GM19035 (cell line): ENCODE measurements around the gene S100A7A.
"Not testable (repeated sequence)": the region's sequence is repeated elsewhere in the genome, so short reads cannot be mapped to it uniquely, and the experiment has no call there.

Source experiments
- ATAC-seq: cut with Tn5 transposase; IDR thresholded peaks from one replicate; pipeline ENCODE4 v1.9.1; 2021; ENCODE audit not compliant: unreplicated experiment

S100A7A gene

DNA sequence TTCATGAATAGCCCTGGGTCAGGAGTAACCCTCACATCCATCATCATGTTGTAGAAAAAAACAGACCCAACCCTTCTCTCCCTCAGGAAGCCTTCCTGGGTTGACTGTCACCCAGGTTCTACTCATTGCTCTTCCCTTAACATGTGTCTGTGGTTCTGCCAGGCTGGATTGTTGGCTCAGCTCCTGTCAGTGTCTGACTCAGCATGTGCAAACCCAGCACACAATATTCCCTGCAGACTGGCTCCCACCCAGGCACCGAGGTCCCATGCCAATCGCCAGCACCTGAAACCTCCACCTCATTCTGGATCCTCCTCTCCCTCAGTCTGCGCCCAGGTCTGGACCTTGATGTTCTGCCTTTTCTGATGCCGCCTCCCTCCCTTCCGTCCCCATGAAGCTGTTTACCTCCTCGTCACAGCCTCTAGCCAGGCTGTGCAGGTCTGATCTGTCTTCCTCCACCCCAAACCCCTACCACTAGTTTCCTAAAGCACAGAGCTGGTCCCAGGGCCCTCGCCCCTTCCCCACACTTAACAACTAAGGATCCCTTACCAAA is 21.1 kb upstream of the S100A7A start:
- no peak for ATAC-seq

DNA sequence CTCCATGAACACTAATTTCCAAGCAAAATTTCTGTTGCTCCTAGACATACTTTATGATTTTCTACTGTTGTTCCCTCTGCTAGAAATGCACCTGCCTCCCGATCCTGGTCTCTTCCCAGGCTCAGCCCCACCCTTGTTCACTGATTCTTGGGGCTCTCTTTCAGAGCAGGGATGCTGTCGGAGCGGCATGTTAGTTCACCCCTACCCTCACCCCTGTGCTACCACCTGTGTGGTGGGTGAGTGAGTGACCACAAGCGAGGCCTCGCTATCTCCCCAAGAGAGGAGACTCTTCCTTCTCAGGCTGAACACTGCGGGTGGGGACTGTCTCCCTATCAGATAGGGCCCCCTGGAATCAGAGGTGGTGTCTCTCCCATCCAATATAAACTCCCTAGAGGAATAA is 20.5 kb upstream of the S100A7A start:
- no peak for ATAC-seq

GRCh38 chr1:153396461-153396860 is 19.9 kb upstream of the S100A7A start:
- ATAC-seq = no peak

- no peak for ATAC-seq
Observed at GRCh38 chr1:153397051-153397923, 19.0 kb upstream of the S100A7A start.

DNA sequence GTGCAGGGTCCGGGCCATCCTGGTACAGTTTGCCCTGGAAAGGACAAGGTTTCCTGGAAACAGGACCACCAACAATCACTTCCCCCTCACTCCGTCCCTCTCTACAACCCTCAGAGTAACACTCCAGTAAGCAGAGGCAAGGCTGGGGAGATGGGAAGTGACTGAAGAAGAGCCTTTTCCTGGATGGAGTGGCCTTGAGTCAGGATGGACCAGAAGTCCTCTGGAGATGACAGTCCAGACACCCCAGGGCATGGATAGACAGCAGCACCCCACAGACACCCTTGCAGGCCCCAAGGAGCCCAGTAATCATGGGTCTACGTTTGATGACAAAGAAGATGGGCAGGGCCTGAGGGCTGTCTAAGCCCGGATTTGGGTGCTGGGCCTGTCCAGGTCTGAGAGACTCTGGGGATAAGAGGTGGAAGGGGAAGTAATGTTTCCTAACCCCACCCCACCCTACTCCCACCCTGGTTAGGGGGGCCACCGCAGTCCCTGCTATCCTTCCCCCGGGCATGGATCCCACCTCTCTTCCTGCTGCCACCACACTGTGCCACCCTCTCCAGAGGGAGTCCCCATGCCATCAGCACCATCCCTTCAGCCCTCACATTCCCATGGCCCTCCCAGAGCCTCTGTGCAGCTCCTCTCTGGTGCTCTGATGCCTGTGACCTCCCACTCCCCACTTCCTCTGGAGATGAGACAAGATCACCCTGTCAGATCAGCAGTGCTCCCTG is 18.2 kb upstream of the S100A7A start:
- ATAC-seq = no peak

GRCh38 chr1:153399401-153400055 is 16.8 kb upstream of the S100A7A start:
- no peak for ATAC-seq

DNA sequence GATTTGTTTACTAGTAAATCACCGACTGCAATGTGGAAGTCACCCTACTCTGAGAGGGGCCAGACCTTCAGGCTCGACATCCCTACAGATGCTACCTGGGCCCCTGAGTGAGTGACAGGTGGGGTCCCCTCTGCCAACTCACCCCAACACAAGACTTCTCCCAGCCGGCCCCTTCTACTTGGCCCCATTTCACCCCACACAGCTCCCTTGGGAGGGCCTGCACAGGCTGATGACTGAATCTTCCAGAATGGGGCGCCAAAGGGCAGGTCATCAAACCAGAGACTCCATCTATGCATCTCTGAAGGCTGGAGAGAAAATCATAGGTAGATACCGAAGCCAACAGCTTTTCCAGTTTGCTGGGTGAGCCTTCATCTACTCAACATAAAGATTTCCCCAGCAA is 16.1 kb upstream of the S100A7A start:
- ATAC-seq = no peak

DNA sequence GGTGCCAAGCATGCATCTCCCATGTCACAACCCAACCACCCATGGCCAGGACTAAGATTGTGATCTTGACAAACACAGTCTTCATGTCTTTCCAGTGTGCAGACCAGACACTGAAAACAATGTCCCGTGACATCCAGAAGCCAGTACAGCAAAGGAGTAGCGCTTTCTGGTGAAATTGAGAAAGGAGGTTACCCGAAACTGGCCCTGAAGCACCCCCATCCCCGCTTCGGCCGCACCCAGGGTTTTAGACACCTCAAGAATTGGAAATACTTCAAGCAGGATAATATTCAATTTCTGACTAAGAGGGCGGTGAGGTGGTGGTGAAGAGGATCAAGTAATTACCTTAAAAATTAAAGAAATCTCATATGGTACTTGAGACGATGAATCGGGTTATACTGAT is 14.9 kb upstream of the S100A7A start:
- no peak for ATAC-seq

- ATAC-seq = no peak
Observed at GRCh38 chr1:153402226-153402625, 14.1 kb upstream of the S100A7A start.

DNA sequence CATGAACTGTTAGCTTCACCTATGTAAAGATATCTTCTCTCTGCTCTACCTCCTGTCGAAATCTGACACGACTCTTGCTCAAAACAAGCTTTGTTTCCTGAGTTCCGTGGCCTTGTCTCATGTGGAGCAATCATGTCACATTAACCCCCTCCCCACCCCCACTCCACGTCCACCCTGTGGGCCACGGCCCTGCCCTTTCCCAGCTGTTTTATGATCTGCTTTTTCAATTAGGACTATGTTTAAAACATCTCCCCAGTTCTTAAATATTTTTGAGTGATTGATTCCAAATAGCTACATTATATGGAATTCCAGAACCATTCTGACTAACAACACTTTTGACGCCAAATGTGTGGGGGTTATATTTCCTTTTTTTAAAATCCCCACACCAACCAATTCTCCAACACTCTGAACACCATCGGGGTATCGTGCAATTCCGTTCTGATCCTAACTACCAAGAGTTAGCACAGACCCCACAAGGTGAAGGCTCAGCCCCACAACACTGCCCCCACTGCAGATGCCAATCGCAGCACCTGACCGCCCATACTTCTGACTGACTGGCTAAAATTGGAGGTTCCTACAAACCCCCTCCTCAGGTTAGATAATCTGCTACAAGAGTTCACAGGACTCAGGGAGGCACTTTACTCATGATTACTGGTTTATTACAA is 12.8 kb upstream of the S100A7A start:
- ATAC-seq = no peak

GRCh38 chr1:153404086-153404635 is 12.2 kb upstream of the S100A7A start:
- no peak for ATAC-seq

DNA sequence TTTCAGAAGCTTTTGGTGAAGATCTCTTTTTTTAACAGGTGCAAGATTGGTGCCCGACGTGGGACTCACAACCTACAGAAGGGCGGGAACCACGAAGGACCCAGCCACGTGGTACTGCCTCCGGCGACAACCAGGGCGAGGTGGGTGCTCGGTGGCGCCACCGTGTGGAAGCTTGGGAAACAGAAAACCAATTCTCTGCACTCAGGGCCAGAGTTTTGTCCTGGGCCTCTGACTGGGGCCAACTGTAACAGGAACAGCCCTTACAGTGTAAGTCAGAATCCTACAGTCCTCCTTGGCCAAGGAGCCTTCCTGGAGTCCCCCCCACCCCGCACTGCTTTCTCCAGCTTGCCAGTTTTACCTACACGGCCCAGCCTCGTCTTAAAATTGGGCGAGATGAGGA is 11.6 kb upstream of the S100A7A start:
- ATAC-seq = no peak

DNA sequence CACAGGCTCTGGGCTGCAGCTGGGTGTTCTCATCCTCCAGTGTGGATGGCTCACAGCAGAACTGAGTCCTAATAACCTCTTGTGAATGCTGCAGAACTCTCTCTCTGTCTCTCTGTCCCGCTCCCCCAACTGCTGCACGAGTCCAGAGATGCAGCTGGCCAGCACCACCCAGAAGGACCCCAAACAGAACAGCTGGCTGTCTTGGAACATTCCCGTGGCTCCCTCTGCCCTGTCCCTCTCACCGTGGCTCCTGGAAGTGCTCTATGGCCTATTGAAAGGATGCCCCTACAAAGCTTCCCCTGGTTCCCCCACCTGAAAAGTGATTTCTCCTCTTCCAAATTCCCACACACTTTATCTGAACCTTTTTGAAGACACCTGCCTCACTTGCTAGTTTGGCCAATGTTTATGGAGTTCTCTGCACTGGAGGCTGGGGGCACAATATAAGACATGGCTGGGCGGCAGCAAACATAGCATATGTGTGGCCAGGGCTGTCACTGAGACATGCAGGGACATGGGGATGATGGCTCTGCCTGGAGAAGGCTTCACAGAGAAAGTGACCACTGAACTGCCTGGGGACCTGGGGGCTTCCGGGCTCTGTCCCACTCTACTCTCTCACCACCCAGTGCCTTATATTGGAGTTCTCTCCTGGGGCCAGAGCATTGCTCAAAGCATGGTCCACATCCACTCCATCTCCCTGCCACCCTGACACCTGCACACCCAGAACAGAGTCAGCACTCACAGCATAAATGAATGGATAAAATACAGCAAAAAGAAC is 10.3 kb upstream of the S100A7A start:
- not testable (repeated sequence) for ATAC-seq

DNA sequence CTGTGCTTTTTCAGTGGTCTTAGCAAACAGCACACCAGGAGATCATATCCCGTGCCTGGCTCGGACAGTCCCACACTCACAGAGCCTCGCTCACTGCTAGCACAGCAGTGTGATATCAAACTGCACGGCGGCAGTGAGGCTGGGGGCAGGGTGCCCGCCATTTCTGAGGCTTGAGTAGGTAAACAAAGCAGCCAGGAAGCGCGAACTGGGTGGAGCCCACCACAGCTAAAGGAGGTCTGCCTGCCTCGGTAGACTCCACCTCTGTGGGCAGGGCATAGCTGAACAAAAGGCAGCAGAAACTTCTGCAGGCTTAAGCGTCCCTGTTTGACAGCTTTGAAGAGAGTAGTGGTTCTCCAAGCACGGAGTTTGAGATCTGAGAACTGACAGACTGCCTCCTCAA is 9.0 kb upstream of the S100A7A start:
- ATAC-seq = not testable (repeated sequence)

DNA sequence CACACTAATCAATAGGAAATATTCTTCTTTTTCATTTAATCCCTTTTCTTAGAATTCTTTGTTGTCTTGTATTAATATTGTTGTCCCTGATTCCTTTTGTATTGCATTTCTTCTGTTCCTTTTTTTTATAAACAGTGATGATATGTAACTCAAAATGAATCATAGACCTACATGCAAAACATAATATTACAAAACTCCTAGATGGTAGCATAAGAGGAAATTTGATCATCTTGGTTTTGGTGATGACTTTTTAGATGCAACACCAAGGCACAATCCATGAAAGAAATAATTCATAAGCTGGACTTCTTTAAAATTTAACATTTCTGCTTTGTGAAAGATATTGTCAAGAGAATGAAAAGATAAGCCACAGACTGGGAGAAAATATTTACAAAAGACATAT is 2.4 kb upstream of the S100A7A start:
- not testable (repeated sequence) for ATAC-seq

DNA sequence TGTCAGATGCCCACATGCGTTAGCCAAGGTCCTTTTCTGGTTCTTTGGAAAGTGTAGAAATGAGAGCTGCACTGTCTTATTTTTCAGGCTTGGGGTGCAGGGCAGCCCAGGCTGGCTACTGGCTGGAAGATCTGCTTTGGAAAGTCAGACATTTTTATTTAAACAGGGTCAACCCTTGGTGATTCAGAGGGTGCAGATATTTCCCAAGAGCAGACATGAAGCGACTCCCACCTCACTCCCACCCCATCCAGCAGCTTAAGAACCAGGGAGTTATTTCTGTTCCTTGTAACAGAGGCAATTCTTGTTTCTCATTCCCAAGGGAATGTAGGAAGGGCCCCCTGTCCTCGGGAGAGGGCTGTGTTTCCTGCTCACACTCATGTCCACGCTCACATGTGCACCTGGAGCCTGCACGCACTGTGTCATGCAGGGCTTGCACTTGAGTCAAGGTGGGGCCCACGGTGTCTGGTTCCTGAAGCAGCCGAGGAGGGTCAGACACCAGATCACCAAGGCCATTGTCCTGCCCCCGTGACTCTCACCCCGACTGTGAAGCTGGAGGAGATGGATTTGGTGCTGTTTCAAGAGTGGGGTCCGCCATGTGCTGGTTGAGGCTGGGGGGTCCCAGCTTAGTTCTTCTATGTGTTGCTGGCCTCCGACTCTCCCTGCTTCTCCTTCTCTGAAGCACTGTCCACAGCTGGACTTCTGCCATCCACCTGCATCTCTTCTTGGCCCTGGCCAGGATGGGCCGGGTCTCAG is 992 bp downstream of the S100A7A start:
- no peak for ATAC-seq

GRCh38 chr1:153418758-153419435 is 2.6 kb downstream of the S100A7A start:
- not testable (repeated sequence) for ATAC-seq

DNA sequence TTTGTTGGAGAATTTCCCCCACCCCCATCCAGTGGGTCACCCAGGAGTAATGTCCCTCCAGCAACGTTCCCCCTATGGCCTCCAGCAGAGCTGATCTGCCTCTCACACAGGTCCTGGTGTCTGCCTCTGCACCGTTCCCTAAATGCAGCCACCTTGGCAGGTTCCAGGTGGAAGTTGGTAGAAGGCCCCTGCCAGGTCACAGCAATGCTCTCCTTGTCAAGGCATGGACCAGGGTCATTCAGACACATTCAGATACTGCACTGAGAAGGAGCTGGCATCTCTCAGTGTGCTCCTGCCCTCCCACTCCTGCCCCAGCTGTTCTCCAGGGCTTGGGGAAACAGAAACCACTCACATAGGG is 3.1 kb downstream of the S100A7A start:
- ATAC-seq = not testable (repeated sequence)

DNA sequence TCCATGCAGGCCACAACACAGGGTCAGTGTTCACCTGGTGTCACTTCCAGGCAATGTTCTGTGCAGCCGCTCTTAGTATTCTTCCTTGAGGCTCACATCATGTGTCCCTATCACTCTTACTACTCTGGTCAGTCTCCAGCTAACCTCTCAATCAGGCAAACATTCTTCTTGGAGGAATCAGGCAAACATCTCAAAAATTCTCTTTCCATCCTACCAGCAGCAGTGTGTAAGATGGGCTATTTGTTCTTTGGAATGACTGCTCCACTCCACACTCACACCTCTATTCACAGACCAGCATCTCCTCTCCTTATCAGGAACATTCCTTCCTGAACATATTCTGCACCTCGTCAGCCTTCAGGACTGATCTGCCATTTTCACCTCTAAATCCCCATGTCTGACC is 4.0 kb downstream of the S100A7A start:
- ATAC-seq = no peak
